Astrocyte (in vitro differentiated cells and primary cell): ENCODE results near the gene NABP1.

Experiments used
- CTCF ChIP-seq: IDR thresholded peaks from 2 replicates; pipeline ENCODE4 v1.5.1; 2011; ENCODE audit warnings: low read depth, mild to moderate bottlenecking, inconsistent platforms, low read length, moderate library complexity; ENCODE audit not compliant: insufficient read depth
- EZH2 ChIP-seq: IDR thresholded peaks from 2 replicates; pipeline ENCODE4 v1.6.1; 2012; ENCODE audit warnings: mild to moderate bottlenecking, low read length, inconsistent platforms; ENCODE audit not compliant: insufficient read depth

DNA sequence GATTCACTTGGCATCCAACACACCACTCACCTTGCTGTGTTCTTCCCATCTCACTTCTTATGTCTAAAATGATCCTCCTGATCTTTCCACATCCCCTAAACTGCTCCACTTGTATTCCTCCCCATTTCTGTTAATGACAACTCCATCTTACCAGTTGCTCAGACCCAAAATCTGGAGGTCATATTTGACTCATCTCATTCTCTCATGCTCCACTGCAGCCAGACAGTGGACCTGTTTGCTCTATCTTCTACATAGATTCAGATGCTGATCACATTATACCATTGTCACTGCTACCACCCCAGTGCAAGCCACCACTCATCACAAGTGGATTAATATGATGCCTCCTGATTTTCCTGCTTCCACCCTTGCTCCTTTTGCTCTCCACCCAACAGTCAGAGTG lies 7.9 kb upstream of the NABP1 start:
- TF ChIP-seq EZH2: no peak
- TF ChIP-seq CTCF: no peak
